WTC11 (cell line): ENCODE results near the gene FAM234A.

ENCODE experiments used
- ATF1 ChIP-seq: sonication (generic); formaldehyde crosslinking; IDR thresholded peaks from 2 replicates; pipeline ENCODE4 v1.8.1; 2023; ENCODE audit warnings: mild to moderate bottlenecking, moderate library complexity, missing genetic modification reagents
- CTCF ChIP-seq: fragments of 200-600 bp; IDR thresholded peaks from 2 replicates; pipeline ENCODE4 v1.8.0; 2022; ENCODE audit warnings: antibody characterized with exemption
- E2F4 ChIP-seq: sonication (generic); formaldehyde crosslinking; IDR thresholded peaks from 2 replicates; pipeline ENCODE4 v1.8.1; 2022; ENCODE audit warnings: low read depth, mild to moderate bottlenecking, moderate library complexity, missing genetic modification reagents, borderline replicate concordance
- FOXJ3 ChIP-seq: sonication (generic); formaldehyde crosslinking; IDR thresholded peaks from 2 replicates; pipeline ENCODE4 v1.9.0; 2021; ENCODE audit warnings: missing genetic modification reagents, mild to moderate bottlenecking, borderline replicate concordance
- FOXP1 ChIP-seq: sonication (generic); formaldehyde crosslinking; IDR thresholded peaks from 2 replicates; pipeline ENCODE4 v1.8.0; 2022; ENCODE audit warnings: missing genetic modification reagents, mild to moderate bottlenecking, moderate library complexity, borderline replicate concordance
- IRF1 ChIP-seq: sonication (generic); formaldehyde crosslinking; IDR thresholded peaks from 2 replicates; pipeline ENCODE4 v1.8.0; 2023; ENCODE audit warnings: missing genetic modification reagents
- MAX ChIP-seq: sonication (generic); formaldehyde crosslinking; IDR thresholded peaks from 2 replicates; pipeline ENCODE4 v1.8.0; 2022; ENCODE audit warnings: mild to moderate bottlenecking, missing genetic modification reagents
- TP53 ChIP-seq: sonication (generic); formaldehyde crosslinking; IDR thresholded peaks from 2 replicates; pipeline ENCODE4 v1.8.1; 2023; ENCODE audit warnings: mild to moderate bottlenecking, missing genetic modification reagents
- ZNF317 ChIP-seq: sonication (generic); formaldehyde crosslinking; IDR thresholded peaks from 2 replicates; pipeline ENCODE4 v1.8.1; 2023; ENCODE audit warnings: low read depth, mild to moderate bottlenecking, moderate library complexity, missing genetic modification reagents, borderline replicate concordance

- TF ChIP-seq E2F4 (CRISPR knock-in tag) (no peak), CTCF (no peak), FOXJ3 (no peak), IRF1 (CRISPR knock-in tag) (no peak), MAX (CRISPR knock-in tag) (no peak), FOXP1 (no peak), ATF1 (CRISPR knock-in tag) (no peak), TP53 (CRISPR knock-in tag) (no peak), ZNF317 (no peak)
These were observed 41.9 kb downstream of the FAM234A start for GRCh38 chr16:276426-277077.
